Hepatocyte (in vitro differentiated cells): ENCODE results near the gene CREBL2. TPM values are rescaled to one million over a fixed set of nuclear protein-coding genes. Genes with fewer than 3 reads are reported as not detected.
"Not testable (repeated sequence)": the region's sequence is repeated elsewhere in the genome, so short reads cannot be mapped to it uniquely, and the experiment has no call there.

ENCODE experiments used
- DNase-seq: peaks from one replicate; pipeline ENCODE4 v3.0.0-alpha.2; 2016; ENCODE audit warnings: low spot score
- H2AFZ ChIP-seq: fragments of 200-600 bp; sonication (generic); 2 replicates; pipeline ENCODE4 v1.6.0; 2016; ENCODE audit warnings: antibody characterized with exemption, mild to moderate bottlenecking
- H3K27ac ChIP-seq: fragments of 200-600 bp; sonication (generic); 2 replicates; pipeline ENCODE4 v1.5.1; 2016; ENCODE audit warnings: mild to moderate bottlenecking
- H3K27me3 ChIP-seq: fragments of 200-600 bp; sonication (generic); 2 replicates; pipeline ENCODE4 v1.6.1; 2016
- H3K36me3 ChIP-seq: fragments of 200-600 bp; sonication (generic); replicated peaks from 2 replicates; pipeline ENCODE4 v1.5.1; 2016; ENCODE audit warnings: low read depth; ENCODE audit not compliant: insufficient read depth
- H3K4me1 ChIP-seq: fragments of 200-600 bp; sonication (generic); 2 replicates; pipeline ENCODE4 v1.5.1; 2016; ENCODE audit warnings: mild to moderate bottlenecking, moderate library complexity; ENCODE audit not compliant: insufficient read depth
- H3K4me2 ChIP-seq: fragments of 200-600 bp; sonication (generic); 2 replicates; pipeline ENCODE4 v1.6.0; 2016
- H3K4me3 ChIP-seq: fragments of 200-600 bp; sonication (generic); 2 replicates; pipeline ENCODE4 v1.5.1; 2016; ENCODE audit warnings: mild to moderate bottlenecking
- H3K79me2 ChIP-seq: fragments of 200-600 bp; sonication (generic); 2 replicates; pipeline ENCODE4 v1.6.0; 2017; ENCODE audit warnings: mild to moderate bottlenecking
- H3K9me2 ChIP-seq: fragments of 200-600 bp; sonication (generic); replicated peaks from 2 replicates; pipeline ENCODE4 v1.6.0; 2017; ENCODE audit warnings: mild to moderate bottlenecking; ENCODE audit not compliant: insufficient read depth
- H3K9me3 ChIP-seq: fragments of 200-600 bp; sonication (generic); 2 replicates; pipeline ENCODE4 v1.5.1; 2016; ENCODE audit warnings: low read depth, mild to moderate bottlenecking
- H4K20me1 ChIP-seq: fragments of 200-600 bp; sonication (generic); 2 replicates; pipeline ENCODE4 v1.6.0; 2016; ENCODE audit warnings: mild to moderate bottlenecking; ENCODE audit not compliant: insufficient read depth, poor library complexity, severe bottlenecking
- CTCF ChIP-seq: fragments of 200-600 bp; sonication (generic); IDR thresholded peaks from 2 replicates; pipeline ENCODE4 v1.5.1; 2016; ENCODE audit warnings: antibody characterized with exemption, mild to moderate bottlenecking; ENCODE audit not compliant: poor library complexity
- EZH2 ChIP-seq: fragments of 200-600 bp; sonication (generic); IDR thresholded peaks from 2 replicates; pipeline ENCODE4 v1.6.1; 2016; ENCODE audit warnings: antibody characterized with exemption, mild to moderate bottlenecking, borderline replicate concordance
- EZH2phosphoT487 ChIP-seq: fragments of 200-600 bp; sonication (generic); IDR thresholded peaks from one replicate; pipeline ENCODE4 v1.6.1; 2018; ENCODE audit warnings: antibody characterized with exemption, mild to moderate bottlenecking, low read depth, moderate library complexity; ENCODE audit not compliant: unreplicated experiment, severe bottlenecking
- WGBS: methylation state at CpG from one replicate; pipeline ENCODE4 v1.1.6; 2016; ENCODE audit warnings: low lambda C conversion rate; ENCODE audit errors: missing lambda C conversion rate; 5-methylcytosine and 5-hydroxymethylcytosine counted together
- polyA plus RNA-seq: library from polyadenylated mRNA; unstranded; fragments of >200 nt; fragmentation: Nextera tagmentation; extraction: Ambion mirVana; gene quantifications from 2 replicates; pipeline ENCODE4 v1.2.1, GENCODE V29; 2016
- total RNA-seq: library from RNA; depleted of rRNA; stranded (reverse); fragments of >200 nt; gene quantifications from 2 replicates; pipeline ENCODE4 v1.2.3, GENCODE V29; 2014

Gene CREBL2
- total and polyA plus RNA-seq, 2 experiments from 2014 or later: 11.4 to 19.4 TPM

DNA sequence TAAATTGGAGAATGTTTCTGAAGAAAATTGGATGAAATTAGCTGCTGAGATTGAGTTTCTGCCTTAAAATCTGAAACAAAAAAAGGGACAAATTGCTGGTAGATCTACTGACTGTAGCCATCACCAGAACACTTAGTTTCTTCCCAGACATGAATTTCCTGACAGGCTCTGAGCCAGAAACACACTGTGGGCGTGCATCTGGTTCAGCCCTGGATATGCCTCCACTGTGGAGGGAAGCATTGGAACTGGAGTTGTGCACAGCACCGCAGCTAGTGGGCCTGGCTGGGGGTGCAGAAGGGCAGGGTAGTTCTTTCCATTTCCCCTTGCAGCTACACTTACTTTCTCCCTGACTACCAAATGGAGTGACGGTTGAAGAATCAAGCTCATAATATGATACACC is 31.2 kb downstream of the CREBL2 start:
- WGBS: 96% methylated on average over 3 of the region's 3 CpGs
- Histone ChIP-seq H3K4me3 (no peak overlapping the region), H3K79me2 (no peaks in the 10 kb centered on the region), H3K9me2 (no peaks in the 10 kb centered on the region), H3K4me2 (no peak overlapping the region), H2AFZ (no peak overlapping the region), H4K20me1 (no peaks in the 10 kb centered on the region), H3K27me3 (no peaks in the 10 kb centered on the region), H3K4me1 (no peaks in the 10 kb centered on the region), H3K27ac (no peak overlapping the region), H3K9me3 (no peaks in the 10 kb centered on the region), H3K36me3 (no peaks in the 10 kb centered on the region)
- no peak for DNase-seq
- TF ChIP-seq CTCF (no peak), EZH2phosphoT487 (no peak)

GRCh38 chr12:12645485-12645884 is 33.8 kb downstream of the CREBL2 start:
- H3K4me2 ChIP-seq: no peak overlapping the region
- peaks cover 3% of the 10 kb centered on the region for H3K9me3 ChIP-seq
- no peaks in the 10 kb centered on the region for H3K9me2 ChIP-seq
- no peaks in the 10 kb centered on the region for H3K79me2 ChIP-seq
- TF ChIP-seq CTCF (no peak), EZH2 (no peak), EZH2phosphoT487 (no peak)
- no peaks in the 10 kb centered on the region for H3K4me1 ChIP-seq
- no peak overlapping the region for H2AFZ ChIP-seq
- no peaks in the 10 kb centered on the region for H3K36me3 ChIP-seq
- H3K27me3 ChIP-seq: no peaks in the 10 kb centered on the region
- H3K27ac ChIP-seq: no peak overlapping the region
- no peak for DNase-seq
- H4K20me1 ChIP-seq: no peaks in the 10 kb centered on the region
- 92% methylated on average over 3 of the region's 3 CpGs for WGBS
- H3K4me3 ChIP-seq: no peak overlapping the region

DNA sequence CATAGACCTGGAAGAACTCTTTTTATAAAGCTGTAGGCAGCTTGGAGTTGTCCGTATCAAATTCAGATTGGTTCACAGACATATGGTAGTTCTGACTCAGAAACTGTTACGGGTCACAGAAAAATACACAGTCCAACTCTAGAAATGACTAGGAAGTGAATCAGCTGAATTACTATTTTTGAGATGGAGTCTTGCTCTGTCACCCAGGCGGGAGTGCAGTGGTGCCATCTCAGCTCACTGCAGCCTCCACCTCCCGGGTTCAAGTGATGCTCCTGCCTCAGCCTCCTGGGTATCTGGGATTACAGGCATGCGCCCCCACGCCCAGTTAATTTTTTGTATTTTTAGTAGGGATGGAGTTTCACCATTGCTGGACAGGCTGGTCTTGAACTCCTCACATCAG is 34.3 kb downstream of the CREBL2 start:
- not testable (repeated sequence) for H3K4me3 ChIP-seq, H3K36me3 ChIP-seq, H3K4me2 ChIP-seq, H3K27ac ChIP-seq, H3K9me3 ChIP-seq, H3K9me2 ChIP-seq, H3K4me1 ChIP-seq, H3K27me3 ChIP-seq, H3K79me2 ChIP-seq, DNase-seq, H2AFZ ChIP-seq, H4K20me1 ChIP-seq
- WGBS: 97% methylated on average over 6 of the region's 6 CpGs

DNA sequence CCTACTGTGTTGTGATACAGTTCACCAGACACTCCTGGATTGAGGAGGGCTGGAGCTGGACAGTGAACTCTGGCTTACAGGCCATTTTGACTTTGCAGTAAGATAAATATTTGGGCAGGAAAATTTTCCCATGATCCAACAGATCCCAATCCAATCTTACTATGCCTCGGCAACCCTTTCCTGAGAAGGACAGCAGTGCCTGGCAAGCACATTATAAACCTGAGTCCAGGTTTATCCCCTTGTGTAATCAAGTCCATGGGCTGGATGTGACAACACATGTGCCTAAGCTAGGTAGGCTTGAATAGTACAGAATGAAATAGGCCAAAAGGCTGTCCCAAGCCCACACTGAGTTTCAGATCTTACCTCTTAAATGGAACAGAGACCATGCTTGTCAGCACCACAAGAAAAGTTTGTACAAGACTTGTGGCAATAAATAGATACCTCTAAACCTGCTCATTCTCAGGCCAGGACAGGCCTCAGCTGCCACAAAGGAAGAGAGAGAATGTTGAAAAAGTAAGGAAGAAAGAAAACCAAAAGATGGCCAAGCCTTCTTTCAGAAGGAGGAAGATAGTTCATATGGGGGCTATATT is 34.9 kb downstream of the CREBL2 start:
- 100% methylated on average over 1 of the region's 1 CpG for WGBS
- Histone ChIP-seq H3K27me3 (no peaks in the 10 kb centered on the region), H3K27ac (no peak overlapping the region), H3K9me2 (no peaks in the 10 kb centered on the region), H3K4me1 (no peaks in the 10 kb centered on the region), H3K4me3 (no peak overlapping the region), H3K79me2 (no peaks in the 10 kb centered on the region), H3K9me3 (peaks cover 3% of the 10 kb centered on the region), H3K36me3 (no peaks in the 10 kb centered on the region), H2AFZ (no peak overlapping the region), H3K4me2 (no peak overlapping the region), H4K20me1 (no peaks in the 10 kb centered on the region)
- no peak for TF ChIP-seq EZH2
- no peak for TF ChIP-seq EZH2phosphoT487
- TF ChIP-seq CTCF: no peak
- no peak for DNase-seq
